SJCRH30 (cell line): Measurements from ENCODE around the gene PCNX3. TPM values are rescaled to one million over a fixed set of nuclear protein-coding genes. Genes with fewer than 3 reads are reported as not detected.

Experiments
- DNase-seq, 2 experiments: peaks; one replicate each; pipeline ENCODE4 v3.0.0-alpha.2; 2015 to 2020
- H3K27ac ChIP-seq: fragments of 250-450 bp; sonication (Bioruptor Pico); 2 replicates; pipeline ENCODE4 v1.5.1; 2020; ENCODE audit warnings: mild to moderate bottlenecking, moderate library complexity
- H3K27me3 ChIP-seq: fragments of 250-450 bp; sonication (Bioruptor Pico); 2 replicates; pipeline ENCODE4 v1.5.1; 2020; ENCODE audit warnings: mild to moderate bottlenecking, moderate library complexity
- H3K36me3 ChIP-seq: fragments of 250-450 bp; sonication (Bioruptor Pico); 2 replicates; pipeline ENCODE4 v1.5.1; 2020; ENCODE audit warnings: mild to moderate bottlenecking, moderate library complexity
- H3K4me1 ChIP-seq: fragments of 250-450 bp; sonication (Bioruptor Pico); 2 replicates; pipeline ENCODE4 v1.5.1; 2020; ENCODE audit warnings: mild to moderate bottlenecking, moderate library complexity
- H3K4me3 ChIP-seq: fragments of 250-450 bp; sonication (Bioruptor Pico); 2 replicates; pipeline ENCODE4 v1.5.1; 2020; ENCODE audit warnings: mild to moderate bottlenecking, moderate library complexity
- H3K9me3 ChIP-seq: fragments of 250-450 bp; sonication (Bioruptor Pico); replicated peaks from 2 replicates; pipeline ENCODE4 v1.5.1; 2020; ENCODE audit warnings: mild to moderate bottlenecking, moderate library complexity
- total RNA-seq: library from RNA; depleted of rRNA; stranded (reverse); fragments of >200 nt; shearing (Covaris generic); gene quantifications from 2 replicates; pipeline ENCODE4 v1.2.3, GENCODE V29; 2014

The PCNX3 gene
- total RNA-seq, 1 experiment from 2014 or later: 27.1 TPM

DNA sequence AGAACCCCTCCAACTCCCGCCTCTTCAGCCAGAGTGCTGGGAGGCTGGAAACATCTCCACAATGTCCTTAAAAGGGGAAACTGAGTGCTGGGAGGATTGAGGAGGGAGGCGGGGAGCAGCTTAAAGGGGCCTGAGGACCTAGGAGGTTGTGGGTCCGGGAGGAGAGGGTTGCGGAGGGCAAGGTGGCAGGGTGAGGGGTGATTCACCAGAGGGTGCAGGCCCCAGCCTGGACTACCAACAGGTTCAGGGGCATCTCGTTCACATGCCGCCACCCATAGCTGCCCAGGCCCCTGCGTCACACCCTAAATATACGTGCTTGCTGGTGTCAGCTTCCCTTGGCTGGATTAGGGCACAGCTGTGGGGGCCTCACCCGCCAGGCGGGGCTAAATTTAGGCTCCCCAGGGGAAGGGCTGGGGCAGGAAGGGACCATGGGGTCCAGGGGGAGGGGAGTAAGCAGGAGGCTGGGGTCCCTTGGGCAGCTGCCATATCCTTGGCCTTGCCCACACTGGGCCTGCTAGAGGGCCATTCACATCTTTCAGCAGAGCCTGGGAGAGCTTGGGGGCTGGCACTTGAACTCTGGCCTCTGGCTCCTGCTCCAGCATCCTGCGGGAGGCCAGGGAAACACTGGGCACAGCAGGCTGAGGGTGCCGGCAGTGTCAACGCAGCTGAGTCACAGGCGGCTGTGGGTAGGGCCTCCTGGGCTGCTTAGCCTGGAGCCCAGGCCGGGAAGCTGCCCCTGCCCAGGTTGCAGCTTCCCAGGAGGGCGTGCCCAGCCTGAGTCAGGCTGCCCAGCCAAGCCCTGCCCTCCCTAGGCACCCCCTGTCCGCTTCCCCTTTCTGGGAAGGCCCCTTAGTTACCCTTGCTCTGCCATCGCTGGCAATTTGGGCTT, 38.5 kb upstream of the PCNX3 start:
- Histone ChIP-seq H3K9me3 (no peaks in the 10 kb centered on the region), H3K36me3 (no peaks in the 10 kb centered on the region), H3K4me3 (peak overlapping the region; percentile 66), H3K27me3 (no peaks in the 10 kb centered on the region), H3K27ac (peak overlapping the region; percentile 24), H3K4me1 (peaks cover 26% of the 10 kb centered on the region)
- peak; percentile 82 to 83 for DNase-seq

DNA sequence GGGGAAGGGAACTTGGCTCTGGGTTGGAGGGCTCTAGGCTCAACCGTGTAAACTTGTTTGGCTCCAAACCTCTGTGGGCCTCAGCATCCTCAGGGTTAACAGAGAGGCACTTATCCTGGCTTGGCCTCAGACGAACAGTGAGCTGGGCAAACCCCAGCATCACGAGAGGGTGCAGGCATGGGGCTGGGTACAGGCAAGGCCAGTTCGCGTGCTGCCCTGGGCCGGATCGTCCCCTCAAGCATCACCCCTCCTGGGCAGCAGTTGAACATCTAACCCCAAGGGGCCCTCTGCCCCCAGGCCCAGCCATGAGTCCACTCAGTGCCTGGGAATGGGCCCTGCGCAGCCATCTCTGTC, 37.8 kb upstream of the PCNX3 start:
- DNase-seq: no peak
- H3K4me3 ChIP-seq: peak overlapping the region; percentile 66
- H3K4me1 ChIP-seq: peaks cover 26% of the 10 kb centered on the region
- peak overlapping the region; percentile 24 for H3K27ac ChIP-seq
- H3K36me3 ChIP-seq: no peaks in the 10 kb centered on the region
- no peaks in the 10 kb centered on the region for H3K27me3 ChIP-seq
- no peaks in the 10 kb centered on the region for H3K9me3 ChIP-seq

DNA sequence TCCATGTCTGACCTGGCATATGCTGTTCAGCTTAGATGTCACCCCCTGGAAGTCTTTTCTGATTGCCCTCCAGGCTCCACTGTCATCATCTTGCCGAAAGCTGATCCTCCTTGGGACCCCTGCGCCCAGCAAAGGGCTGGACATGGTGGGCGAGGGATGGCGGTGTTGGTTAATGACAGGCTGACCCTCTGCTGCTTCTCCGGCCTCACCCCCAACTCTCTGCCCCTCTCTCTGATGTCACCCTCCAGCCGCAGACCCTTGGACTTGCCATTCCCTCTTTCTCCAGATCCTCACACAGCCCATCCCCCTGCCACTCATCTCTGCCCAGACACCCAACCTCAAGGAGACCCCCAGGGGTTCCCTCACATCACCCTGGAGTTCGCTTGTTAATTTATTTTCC, 37.4 kb upstream of the PCNX3 start:
- Histone ChIP-seq H3K4me1 (peaks cover 26% of the 10 kb centered on the region), H3K9me3 (no peaks in the 10 kb centered on the region), H3K36me3 (no peaks in the 10 kb centered on the region), H3K27me3 (no peaks in the 10 kb centered on the region), H3K27ac (no peak overlapping the region), H3K4me3 (no peak overlapping the region)
- no peak for DNase-seq

DNA sequence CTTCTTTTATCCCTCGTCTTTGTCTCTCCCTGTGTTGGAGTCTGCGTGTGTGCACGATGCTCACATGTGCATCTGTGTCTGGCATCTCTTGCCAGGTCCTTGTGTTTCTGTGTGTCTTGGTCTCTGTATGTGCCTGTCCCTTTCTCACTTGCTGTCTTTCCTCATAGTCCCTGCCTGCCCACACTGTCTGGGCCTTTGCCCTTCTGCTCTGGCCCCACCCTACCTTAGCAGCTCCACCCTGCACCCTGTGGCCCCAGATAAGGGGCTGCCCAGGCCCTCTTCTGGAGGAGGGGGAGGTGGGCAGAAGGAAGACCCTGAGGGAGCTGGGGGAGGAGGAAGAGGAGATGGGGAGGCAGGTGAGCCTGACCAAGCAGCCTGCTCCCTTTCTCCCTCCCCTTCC, 36.9 kb upstream of the PCNX3 start:
- no peaks in the 10 kb centered on the region for H3K9me3 ChIP-seq
- H3K36me3 ChIP-seq: no peaks in the 10 kb centered on the region
- H3K4me3 ChIP-seq: no peak overlapping the region
- no peaks in the 10 kb centered on the region for H3K27me3 ChIP-seq
- no peak for DNase-seq
- no peak overlapping the region for H3K27ac ChIP-seq
- peaks cover 25% of the 10 kb centered on the region for H3K4me1 ChIP-seq

DNA sequence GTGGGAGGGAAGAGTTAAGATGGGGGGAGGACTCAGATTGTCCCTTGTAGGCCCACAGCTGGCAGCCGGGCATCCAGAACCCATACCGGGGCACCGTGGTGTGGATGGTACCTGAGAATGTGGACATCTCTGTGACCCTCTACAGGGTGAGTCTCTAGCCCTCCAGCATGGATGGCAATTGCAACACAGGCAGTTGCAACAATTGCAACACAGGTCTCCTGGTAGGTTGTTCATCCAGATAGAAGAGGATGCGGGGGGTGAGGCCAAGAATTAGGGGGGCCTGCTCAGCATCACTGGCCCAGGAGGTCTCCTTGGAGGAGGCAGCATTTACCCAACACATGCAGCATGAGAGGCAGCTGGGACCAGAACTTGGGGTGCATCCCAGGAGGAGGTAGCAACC, 36.3 kb upstream of the PCNX3 start:
- Histone ChIP-seq H3K27ac (no peak overlapping the region), H3K36me3 (no peaks in the 10 kb centered on the region), H3K27me3 (no peaks in the 10 kb centered on the region), H3K4me3 (no peak overlapping the region), H3K4me1 (peaks cover 23% of the 10 kb centered on the region), H3K9me3 (no peaks in the 10 kb centered on the region)
- DNase-seq: no peak

DNA sequence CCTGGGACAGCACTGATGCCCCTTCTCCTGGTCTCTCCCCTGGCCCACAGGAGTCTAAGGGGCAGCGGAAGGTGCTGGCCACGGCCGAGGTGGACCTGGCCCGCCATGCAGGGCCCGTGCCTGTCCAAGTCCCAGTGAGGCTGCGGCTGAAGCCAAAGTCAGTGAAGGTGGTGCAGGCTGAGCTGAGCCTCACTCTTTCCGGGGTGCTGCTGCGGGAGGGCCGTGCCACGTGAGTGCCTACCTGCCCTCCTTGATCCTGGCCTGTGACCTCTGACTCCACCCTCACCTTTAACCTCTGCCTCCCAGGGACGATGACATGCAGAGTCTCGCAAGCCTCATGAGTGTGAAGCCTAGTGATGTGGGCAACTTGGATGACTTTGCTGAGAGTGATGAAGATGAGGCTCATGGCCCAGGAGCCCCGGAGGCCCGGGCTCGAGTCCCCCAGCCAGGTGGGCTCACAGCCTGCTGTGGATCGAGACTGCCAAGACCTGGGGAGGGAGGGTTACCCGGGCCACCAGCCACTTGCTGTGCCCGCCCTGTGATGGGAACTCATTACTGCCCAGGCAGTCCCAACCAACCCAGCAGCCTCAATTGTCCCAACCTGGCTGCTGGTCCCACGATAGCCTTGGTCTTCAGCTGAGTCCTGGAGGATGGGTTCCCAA, 35.4 kb upstream of the PCNX3 start:
- Histone ChIP-seq H3K4me1 (peaks cover 19% of the 10 kb centered on the region), H3K27me3 (no peaks in the 10 kb centered on the region), H3K4me3 (no peak overlapping the region), H3K27ac (no peak overlapping the region), H3K36me3 (no peaks in the 10 kb centered on the region), H3K9me3 (no peaks in the 10 kb centered on the region)
- DNase-seq: no peak

DNA sequence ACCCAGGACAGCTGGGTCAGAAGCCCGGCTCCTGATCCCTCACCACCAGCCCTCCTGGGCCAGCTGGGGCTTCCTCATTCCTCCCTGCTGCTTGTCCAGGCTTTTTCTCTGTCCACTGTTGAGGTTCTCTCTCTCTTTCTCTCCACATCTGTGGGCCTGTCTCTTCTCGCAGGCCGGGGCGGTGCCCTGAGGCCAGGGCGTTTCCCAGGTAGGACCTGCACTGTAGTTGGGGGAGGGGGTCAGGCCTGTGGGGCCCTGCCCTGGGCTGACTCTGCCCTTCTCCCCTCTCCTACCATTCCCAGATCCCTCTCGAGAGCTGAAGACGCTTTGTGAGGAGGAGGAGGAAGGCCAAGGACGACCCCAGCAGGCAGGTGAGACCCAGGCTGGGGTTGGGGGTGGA, 34.8 kb upstream of the PCNX3 start:
- DNase-seq: no peak
- Histone ChIP-seq H3K9me3 (no peaks in the 10 kb centered on the region), H3K4me3 (no peak overlapping the region), H3K4me1 (peaks cover 16% of the 10 kb centered on the region), H3K27ac (no peak overlapping the region), H3K27me3 (no peaks in the 10 kb centered on the region), H3K36me3 (no peaks in the 10 kb centered on the region)

DNA sequence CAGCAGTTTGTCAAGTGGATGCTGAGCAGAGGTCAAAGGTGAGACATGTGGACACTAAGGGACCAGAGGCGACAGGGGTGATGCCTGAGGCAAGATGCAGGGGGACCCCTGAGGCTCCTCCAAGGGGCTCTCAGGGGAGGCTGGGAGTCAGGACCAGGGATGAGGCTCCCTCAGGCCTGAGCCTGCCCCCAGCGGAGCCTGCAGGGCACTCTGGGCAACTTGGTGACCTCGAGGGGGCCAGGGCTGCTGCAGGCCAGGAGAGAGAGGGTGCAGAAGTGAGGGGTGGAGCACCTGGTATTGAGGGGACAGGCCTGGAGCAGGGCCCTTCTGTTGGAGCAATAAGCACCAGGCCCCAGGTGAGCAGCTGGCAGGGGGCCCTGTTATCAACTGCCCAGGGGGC, 33.6 kb upstream of the PCNX3 start:
- no peaks in the 10 kb centered on the region for H3K9me3 ChIP-seq
- no peaks in the 10 kb centered on the region for H3K36me3 ChIP-seq
- H3K4me1 ChIP-seq: peaks cover 10% of the 10 kb centered on the region
- H3K27me3 ChIP-seq: no peaks in the 10 kb centered on the region
- DNase-seq: no peak
- no peak overlapping the region for H3K27ac ChIP-seq
- no peak overlapping the region for H3K4me3 ChIP-seq

DNA sequence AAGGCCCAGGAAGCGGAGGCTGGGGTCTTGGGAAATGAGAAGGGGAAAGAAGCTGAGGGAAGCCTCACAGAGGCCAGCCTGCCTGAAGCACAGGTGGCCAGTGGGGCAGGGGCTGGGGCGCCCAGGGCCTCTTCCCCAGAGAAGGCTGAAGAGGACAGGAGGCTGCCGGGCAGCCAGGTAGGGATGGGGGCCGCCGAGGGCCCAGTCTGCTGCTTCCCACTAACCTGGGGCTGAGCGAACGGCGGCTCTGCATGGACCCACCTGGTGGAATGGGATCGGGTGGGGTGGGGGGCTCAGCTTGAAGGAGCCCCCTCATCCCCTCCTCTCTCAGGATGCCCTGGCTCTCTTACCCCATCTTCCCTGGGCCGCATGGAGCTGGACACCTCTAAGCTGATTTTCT, 32.0 kb upstream of the PCNX3 start:
- Histone ChIP-seq H3K27me3 (no peaks in the 10 kb centered on the region), H3K9me3 (no peaks in the 10 kb centered on the region), H3K4me1 (peaks cover 2% of the 10 kb centered on the region; the same call in 1 of the 2 replicates), H3K27ac (no peak overlapping the region), H3K4me3 (no peak overlapping the region), H3K36me3 (no peaks in the 10 kb centered on the region)
- no peak for DNase-seq

DNA sequence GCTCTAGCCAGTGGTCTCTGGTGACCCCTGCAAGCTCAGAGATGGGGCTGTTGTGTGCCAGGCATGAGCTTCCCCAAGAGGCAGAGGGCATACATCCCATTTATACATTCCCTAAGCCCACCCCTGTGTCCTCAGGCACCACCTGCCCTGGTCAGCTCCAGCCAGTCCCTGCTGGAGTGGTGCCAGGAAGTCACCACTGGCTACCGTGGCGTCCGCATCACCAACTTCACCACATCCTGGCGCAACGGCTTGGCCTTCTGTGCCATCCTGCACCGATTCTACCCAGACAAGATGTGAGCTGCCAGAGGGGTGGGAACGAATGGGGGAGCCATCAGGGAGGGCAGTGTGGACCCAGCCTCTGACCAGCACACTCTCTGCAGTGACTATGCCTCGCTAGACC, 31.5 kb upstream of the PCNX3 start:
- H3K9me3 ChIP-seq: no peaks in the 10 kb centered on the region
- no peak overlapping the region for H3K4me3 ChIP-seq
- H3K36me3 ChIP-seq: no peaks in the 10 kb centered on the region
- no peak for DNase-seq
- no peaks in the 10 kb centered on the region for H3K27me3 ChIP-seq
- H3K27ac ChIP-seq: no peak overlapping the region
- peaks cover 2% of the 10 kb centered on the region; the same call in 1 of the 2 replicates for H3K4me1 ChIP-seq

DNA sequence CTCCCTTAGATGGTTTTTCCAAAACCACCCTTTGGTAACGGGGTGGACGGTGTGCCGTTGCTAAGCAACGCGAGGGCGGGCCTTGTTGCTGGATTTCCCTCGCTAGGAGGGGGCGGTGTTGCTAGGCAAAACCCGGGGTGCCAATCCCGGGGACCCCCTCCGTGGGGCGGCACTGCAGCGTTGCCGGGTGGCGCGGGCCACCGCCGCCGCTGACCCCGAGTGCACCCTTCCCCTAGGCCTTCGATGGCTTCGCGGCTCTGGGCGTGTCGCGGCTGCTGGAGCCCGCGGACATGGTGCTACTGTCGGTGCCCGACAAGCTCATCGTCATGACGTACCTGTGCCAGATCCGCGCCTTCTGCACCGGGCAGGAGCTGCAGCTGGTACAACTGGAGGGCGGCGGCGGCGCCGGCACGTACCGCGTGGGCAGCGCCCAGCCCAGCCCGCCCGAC, 30.8 kb upstream of the PCNX3 start:
- Histone ChIP-seq H3K27ac (no peak overlapping the region), H3K4me3 (no peak overlapping the region), H3K4me1 (peaks cover 2% of the 10 kb centered on the region; the same call in 1 of the 2 replicates), H3K27me3 (no peaks in the 10 kb centered on the region), H3K9me3 (no peaks in the 10 kb centered on the region), H3K36me3 (no peaks in the 10 kb centered on the region)
- DNase-seq: no peak

DNA sequence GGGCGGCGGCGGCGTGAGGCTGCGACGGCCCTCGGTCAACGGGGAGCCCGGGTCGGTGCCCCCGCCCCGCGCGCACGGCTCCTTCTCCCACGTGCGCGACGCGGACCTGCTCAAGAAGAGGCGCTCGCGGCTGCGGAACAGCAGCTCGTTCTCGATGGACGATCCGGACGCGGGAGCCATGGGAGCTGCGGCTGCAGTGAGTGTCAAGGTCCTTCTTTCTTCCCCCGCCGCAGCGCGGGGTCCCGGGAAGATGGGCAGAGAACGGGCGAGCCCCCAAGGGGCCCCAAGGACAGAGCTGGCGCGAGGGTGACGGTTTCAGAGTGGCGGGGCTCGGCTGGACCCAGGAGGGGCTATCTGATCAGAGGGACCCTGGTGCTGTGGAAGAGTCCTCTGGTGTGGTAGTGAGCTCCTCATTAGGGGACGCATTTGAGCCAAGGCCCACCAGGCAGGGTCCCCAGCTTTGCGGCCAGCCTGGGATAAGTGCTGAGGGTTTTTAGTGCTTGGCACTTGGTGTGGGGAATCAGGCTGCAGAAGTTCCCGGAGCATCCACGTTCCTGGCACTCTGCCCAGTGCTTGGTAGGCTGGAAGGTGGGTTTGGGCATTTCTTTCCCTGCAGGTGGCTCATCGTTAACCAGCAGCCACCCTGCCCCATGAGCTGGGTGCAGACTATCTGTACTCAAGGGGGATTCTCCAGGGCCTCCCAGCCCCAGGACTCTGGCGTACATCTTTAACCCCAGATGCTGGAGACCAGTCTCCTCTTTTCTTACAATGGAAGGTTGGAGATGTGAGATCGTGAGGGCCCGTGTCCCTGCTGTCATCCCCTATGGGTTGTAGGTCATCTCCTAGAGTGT, 30.0 kb upstream of the PCNX3 start:
- H3K36me3 ChIP-seq: no peaks in the 10 kb centered on the region
- no peak overlapping the region for H3K4me3 ChIP-seq
- DNase-seq: no peak
- H3K4me1 ChIP-seq: peaks cover 2% of the 10 kb centered on the region; the same call in 1 of the 2 replicates
- no peaks in the 10 kb centered on the region for H3K9me3 ChIP-seq
- H3K27ac ChIP-seq: no peak overlapping the region
- no peaks in the 10 kb centered on the region for H3K27me3 ChIP-seq

DNA sequence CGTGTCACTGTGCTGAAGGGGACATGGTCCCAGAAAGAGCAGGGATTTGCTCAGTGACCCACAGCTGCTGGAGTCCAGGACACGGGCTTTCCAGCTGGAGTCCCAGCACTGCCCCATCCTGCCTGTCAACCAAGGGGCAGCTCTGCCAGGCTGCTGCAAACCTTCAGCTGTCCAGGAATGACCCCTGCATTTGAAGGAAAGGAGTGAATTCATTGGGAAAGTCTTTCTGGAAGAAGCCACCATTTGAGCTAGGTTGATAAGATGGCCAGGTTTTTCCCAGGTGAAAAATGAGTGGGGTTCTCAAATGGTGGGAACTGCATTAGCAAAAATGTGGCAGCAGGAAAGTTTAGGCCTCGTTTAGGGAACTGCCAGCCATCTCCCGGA, 29.3 kb upstream of the PCNX3 start:
- Histone ChIP-seq H3K27ac (no peak overlapping the region), H3K4me1 (peaks cover 2% of the 10 kb centered on the region; the same call in 1 of the 2 replicates), H3K36me3 (no peaks in the 10 kb centered on the region), H3K27me3 (no peaks in the 10 kb centered on the region), H3K9me3 (no peaks in the 10 kb centered on the region), H3K4me3 (no peak overlapping the region)
- DNase-seq: no peak

DNA sequence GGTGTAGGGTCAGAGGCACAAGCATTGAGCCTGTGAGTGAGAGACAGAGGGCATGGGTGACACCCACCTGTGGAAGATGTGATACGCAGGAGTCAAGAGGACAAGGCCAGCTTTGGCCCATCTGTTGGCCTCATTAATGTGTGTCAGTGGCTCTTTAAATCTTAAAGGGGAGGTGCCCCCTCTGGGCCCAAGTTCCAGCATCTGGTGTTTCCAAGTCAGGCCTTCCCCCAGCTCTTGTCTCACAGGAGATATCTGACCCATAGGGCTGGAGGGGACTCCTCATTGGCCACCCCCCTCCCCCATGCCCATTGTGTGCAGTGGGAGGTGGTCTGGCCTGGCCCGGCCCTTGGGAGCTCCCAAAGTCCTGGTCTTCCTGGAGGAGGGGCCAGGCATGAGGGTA, 28.9 kb upstream of the PCNX3 start:
- Histone ChIP-seq H3K27me3 (no peaks in the 10 kb centered on the region), H3K4me1 (peaks cover 2% of the 10 kb centered on the region; the same call in 1 of the 2 replicates), H3K27ac (no peak overlapping the region), H3K36me3 (no peaks in the 10 kb centered on the region), H3K4me3 (no peak overlapping the region), H3K9me3 (no peaks in the 10 kb centered on the region)
- DNase-seq: peak; percentile 56 to 71
